ENCODE measurements around the gene LIN7A.

Gene LIN7A

GRCh38 chr12:80877721-80878265 lies 59.9 kb downstream of the LIN7A start:
- Histone ChIP-seq H3K4me3 (ENCODE audit: low read length) (no peak overlapping the region), H3K36me3 (ENCODE audit: insufficient read depth, low read depth, low read length) (no peaks in the 10 kb centered on the region), H3K4me1 (ENCODE audit: insufficient read depth, low read length) (no peaks in the 10 kb centered on the region), H3K27ac (ENCODE audit: low read length) (no peak overlapping the region), H3K9me3 (ENCODE audit: insufficient read depth, low read depth, low read length) (no peaks in the 10 kb centered on the region), H3K27me3 (ENCODE audit: insufficient read depth, low read length) (no peaks in the 10 kb centered on the region), H3K9ac (ENCODE audit: low read depth, low read length) (no peak overlapping the region)

DNA sequence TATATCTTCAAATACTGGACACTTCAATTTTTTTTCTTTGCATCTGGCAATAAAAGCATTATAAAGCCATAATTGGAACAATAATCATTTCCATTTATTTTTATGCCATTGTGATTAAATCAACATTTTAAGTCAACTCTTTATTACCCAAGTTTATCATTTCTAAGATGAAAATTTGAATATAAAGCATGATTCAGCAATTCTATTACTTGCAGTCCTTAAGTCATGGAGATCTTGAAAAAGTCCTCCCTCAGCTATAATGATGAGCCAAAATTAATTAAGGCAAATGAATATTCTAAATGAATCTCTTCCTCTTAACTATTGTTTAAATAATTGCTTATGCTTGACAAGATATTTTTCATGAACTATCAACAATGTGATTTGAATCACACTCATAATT lies 65.7 kb downstream of the LIN7A start:
- H3K4me3 ChIP-seq (ENCODE audit: low read length) = no peak overlapping the region
- H3K9me3 ChIP-seq (ENCODE audit: insufficient read depth, low read depth, low read length) = no peaks in the 10 kb centered on the region
- H3K9ac ChIP-seq (ENCODE audit: low read depth, low read length) = no peak overlapping the region
- no peaks in the 10 kb centered on the region for H3K36me3 ChIP-seq (ENCODE audit: insufficient read depth, low read depth, low read length)
- H3K27ac ChIP-seq (ENCODE audit: low read length) = no peak overlapping the region
- H3K27me3 ChIP-seq (ENCODE audit: insufficient read depth, low read length) = no peaks in the 10 kb centered on the region
- no peaks in the 10 kb centered on the region for H3K4me1 ChIP-seq (ENCODE audit: insufficient read depth, low read length)

- Histone ChIP-seq H3K4me3 (ENCODE audit: low read length) (no peak overlapping the region), H3K9ac (ENCODE audit: low read depth, low read length) (no peak overlapping the region), H3K36me3 (ENCODE audit: insufficient read depth, low read depth, low read length) (no peaks in the 10 kb centered on the region), H3K4me1 (ENCODE audit: insufficient read depth, low read length) (no peaks in the 10 kb centered on the region), H3K27ac (ENCODE audit: low read length) (no peak overlapping the region), H3K9me3 (ENCODE audit: insufficient read depth, low read depth, low read length) (no peaks in the 10 kb centered on the region), H3K27me3 (ENCODE audit: insufficient read depth, low read length) (no peaks in the 10 kb centered on the region)
These were observed 68.5 kb downstream of the LIN7A start for GRCh38 chr12:80869264-80869663.

DNA sequence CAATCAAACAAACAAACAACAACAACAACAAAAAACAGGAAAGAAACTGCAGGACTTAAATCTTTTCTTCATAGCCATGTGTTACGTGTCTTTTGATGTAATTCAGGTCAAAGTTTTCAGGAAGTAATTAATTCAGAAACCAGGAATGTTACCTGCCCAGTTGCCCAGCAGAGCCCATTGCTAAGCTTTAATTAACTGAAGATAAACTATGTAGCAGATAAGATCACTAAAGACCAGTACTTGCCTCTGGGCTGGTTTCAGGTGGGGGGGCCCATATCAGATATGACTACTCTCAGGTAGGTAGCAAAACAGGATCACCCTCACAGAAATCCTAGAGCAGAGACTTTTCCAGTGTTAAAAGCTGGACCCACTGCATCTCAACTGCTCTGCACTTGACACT lies 69.2 kb downstream of the LIN7A start:
- Histone ChIP-seq H3K36me3 (ENCODE audit: insufficient read depth, low read depth, low read length) (no peaks in the 10 kb centered on the region), H3K9ac (ENCODE audit: low read depth, low read length) (no peak overlapping the region), H3K27me3 (ENCODE audit: insufficient read depth, low read length) (no peaks in the 10 kb centered on the region), H3K9me3 (ENCODE audit: insufficient read depth, low read depth, low read length) (no peaks in the 10 kb centered on the region), H3K4me1 (ENCODE audit: insufficient read depth, low read length) (no peaks in the 10 kb centered on the region), H3K4me3 (ENCODE audit: low read length) (no peak overlapping the region), H3K27ac (ENCODE audit: low read length) (no peak overlapping the region)

GRCh38 chr12:80867941-80868340 lies 69.8 kb downstream of the LIN7A start:
- Histone ChIP-seq H3K4me3 (ENCODE audit: low read length) (no peak overlapping the region), H3K9me3 (ENCODE audit: insufficient read depth, low read depth, low read length) (no peaks in the 10 kb centered on the region), H3K36me3 (ENCODE audit: insufficient read depth, low read depth, low read length) (no peaks in the 10 kb centered on the region), H3K4me1 (ENCODE audit: insufficient read depth, low read length) (no peaks in the 10 kb centered on the region), H3K27ac (ENCODE audit: low read length) (no peak overlapping the region), H3K9ac (ENCODE audit: low read depth, low read length) (no peak overlapping the region), H3K27me3 (ENCODE audit: insufficient read depth, low read length) (no peaks in the 10 kb centered on the region)

DNA sequence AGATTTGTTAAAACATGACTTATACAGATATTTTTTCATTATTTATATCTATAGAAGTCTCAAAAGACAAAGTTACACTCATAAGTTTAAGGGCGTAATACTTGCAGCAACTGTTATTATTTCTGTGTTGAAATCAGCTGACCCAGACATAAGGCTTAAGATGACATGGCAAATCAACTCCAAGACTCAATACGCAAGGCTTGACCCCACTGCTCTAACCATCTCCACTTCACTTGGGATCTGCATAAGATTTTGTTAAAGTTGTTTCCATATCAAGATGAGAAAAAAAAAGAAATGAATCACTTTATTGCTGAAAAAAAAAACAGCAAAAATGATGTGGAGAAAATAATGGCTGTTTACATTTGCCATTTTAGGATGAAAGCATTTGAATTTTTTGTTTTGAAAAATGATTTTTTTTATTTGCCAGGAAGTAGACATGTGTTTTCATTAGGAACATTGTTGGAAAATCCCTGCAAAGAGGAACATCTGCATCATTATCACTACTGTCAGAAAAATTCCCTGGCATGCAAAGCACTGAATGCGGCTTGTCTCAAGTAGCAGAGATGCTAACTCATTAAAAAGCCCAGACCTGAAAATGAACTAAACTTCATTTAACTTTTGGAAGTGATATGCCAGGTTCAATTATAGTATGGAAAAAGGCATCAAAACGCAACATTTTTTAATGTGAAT lies 73.5 kb downstream of the LIN7A start:
- H3K4me3 ChIP-seq (ENCODE audit: low read length) = no peak overlapping the region
- H3K27me3 ChIP-seq (ENCODE audit: insufficient read depth, low read length) = no peaks in the 10 kb centered on the region
- H3K9me3 ChIP-seq (ENCODE audit: insufficient read depth, low read depth, low read length) = no peaks in the 10 kb centered on the region
- H3K36me3 ChIP-seq (ENCODE audit: insufficient read depth, low read depth, low read length) = no peaks in the 10 kb centered on the region
- H3K27ac ChIP-seq (ENCODE audit: low read length) = no peak overlapping the region
- no peaks in the 10 kb centered on the region for H3K4me1 ChIP-seq (ENCODE audit: insufficient read depth, low read length)
- no peak overlapping the region for H3K9ac ChIP-seq (ENCODE audit: low read depth, low read length)

DNA sequence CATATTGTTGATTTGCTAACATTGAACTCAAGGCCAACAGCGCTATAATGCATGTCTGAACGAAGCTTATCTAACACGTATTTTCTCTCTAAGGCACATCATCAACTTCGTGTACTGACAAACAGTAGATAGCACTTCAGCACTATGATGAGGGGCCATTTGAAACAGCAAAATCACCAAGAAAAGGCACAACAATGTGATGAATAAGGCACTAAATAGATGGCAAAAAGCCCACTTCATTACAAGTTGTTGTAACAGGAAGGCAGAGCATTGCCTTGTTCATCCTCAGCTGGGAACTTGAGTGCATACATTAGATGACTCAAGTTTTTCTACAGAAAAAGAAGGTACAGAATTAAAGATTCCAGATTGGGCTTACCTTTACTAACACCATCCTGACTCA lies 75.2 kb downstream of the LIN7A start:
- Histone ChIP-seq H3K27ac (ENCODE audit: low read length) (no peak overlapping the region), H3K9me3 (ENCODE audit: insufficient read depth, low read depth, low read length) (no peaks in the 10 kb centered on the region), H3K36me3 (ENCODE audit: insufficient read depth, low read depth, low read length) (no peaks in the 10 kb centered on the region)

GRCh38 chr12:80861641-80862378 lies 75.9 kb downstream of the LIN7A start:
- H3K27me3 ChIP-seq (ENCODE audit: insufficient read depth, low read length) = no peaks in the 10 kb centered on the region
- H3K4me1 ChIP-seq (ENCODE audit: insufficient read depth, low read length) = no peaks in the 10 kb centered on the region
- H3K9ac ChIP-seq (ENCODE audit: low read depth, low read length) = no peak overlapping the region
- no peaks in the 10 kb centered on the region for H3K36me3 ChIP-seq (ENCODE audit: insufficient read depth, low read depth, low read length)
- no peaks in the 10 kb centered on the region for H3K9me3 ChIP-seq (ENCODE audit: insufficient read depth, low read depth, low read length)
- no peak overlapping the region for H3K27ac ChIP-seq (ENCODE audit: low read length)
- no peak overlapping the region for H3K4me3 ChIP-seq (ENCODE audit: low read length)

More for the DNA sequence above, 75.2 kb downstream of the LIN7A start:
- Histone ChIP-seq H3K9ac (ENCODE audit: low read depth, low read length) (no peak overlapping the region), H3K4me1 (ENCODE audit: insufficient read depth, low read length) (no peaks in the 10 kb centered on the region), H3K4me3 (ENCODE audit: low read length) (no peak overlapping the region), H3K27me3 (ENCODE audit: insufficient read depth, low read length) (no peaks in the 10 kb centered on the region)

DNA sequence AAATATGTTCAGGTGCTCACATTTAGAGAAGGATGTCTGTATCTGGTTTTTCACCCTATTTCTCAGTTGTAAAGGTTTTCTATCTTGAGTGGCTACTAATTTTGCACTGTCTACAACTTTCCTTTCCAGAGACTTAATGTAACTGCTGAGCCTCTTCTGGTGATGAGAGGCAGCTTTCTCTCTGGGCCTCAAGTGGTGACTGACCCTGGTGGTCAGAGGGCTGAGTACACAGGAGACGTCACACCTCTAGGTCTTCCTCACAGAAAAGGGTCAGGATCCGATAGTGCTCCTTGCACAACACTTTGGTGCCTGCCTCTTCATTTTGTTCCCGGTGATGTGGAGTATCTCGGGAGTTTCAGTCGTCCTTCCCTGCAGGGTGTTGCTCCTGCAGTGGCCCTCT lies 76.8 kb downstream of the LIN7A start:
- Histone ChIP-seq H3K9ac (ENCODE audit: low read depth, low read length) (no peak overlapping the region), H3K4me3 (ENCODE audit: low read length) (no peak overlapping the region), H3K27me3 (ENCODE audit: insufficient read depth, low read length) (no peaks in the 10 kb centered on the region), H3K36me3 (ENCODE audit: insufficient read depth, low read depth, low read length) (no peaks in the 10 kb centered on the region), H3K4me1 (ENCODE audit: insufficient read depth, low read length) (no peaks in the 10 kb centered on the region), H3K27ac (ENCODE audit: low read length) (no peak overlapping the region), H3K9me3 (ENCODE audit: insufficient read depth, low read depth, low read length) (no peaks in the 10 kb centered on the region)

GRCh38 chr12:80860206-80860605 lies 77.5 kb downstream of the LIN7A start:
- Histone ChIP-seq H3K27ac (ENCODE audit: low read length) (no peak overlapping the region), H3K36me3 (ENCODE audit: insufficient read depth, low read depth, low read length) (no peaks in the 10 kb centered on the region), H3K9ac (ENCODE audit: low read depth, low read length) (no peak overlapping the region), H3K4me1 (ENCODE audit: insufficient read depth, low read length) (no peaks in the 10 kb centered on the region), H3K27me3 (ENCODE audit: insufficient read depth, low read length) (no peaks in the 10 kb centered on the region), H3K9me3 (ENCODE audit: insufficient read depth, low read depth, low read length) (no peaks in the 10 kb centered on the region), H3K4me3 (ENCODE audit: low read length) (no peak overlapping the region)

DNA sequence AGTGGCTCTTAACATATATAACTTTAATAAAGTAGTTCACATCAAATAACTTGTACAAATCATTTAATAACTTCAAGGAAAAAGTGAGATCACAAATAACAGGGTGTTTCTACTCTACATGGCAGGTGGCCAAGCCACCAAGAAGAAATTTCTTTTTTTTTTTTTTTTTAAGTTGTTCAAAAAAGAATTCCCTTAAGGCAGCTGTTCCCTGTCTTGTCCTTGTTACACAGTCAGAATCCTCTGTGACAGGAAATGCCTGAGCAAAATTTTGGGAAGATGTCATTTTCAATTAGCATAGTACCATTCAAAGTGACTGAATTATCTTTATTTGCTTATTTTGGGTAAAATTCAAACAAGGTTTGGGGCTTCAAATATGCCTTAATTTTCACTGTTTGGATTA lies 79.4 kb downstream of the LIN7A start:
- Histone ChIP-seq H3K4me3 (ENCODE audit: low read length) (no peak overlapping the region), H3K9ac (ENCODE audit: low read depth, low read length) (no peak overlapping the region), H3K4me1 (ENCODE audit: insufficient read depth, low read length) (no peaks in the 10 kb centered on the region), H3K36me3 (ENCODE audit: insufficient read depth, low read depth, low read length) (no peaks in the 10 kb centered on the region), H3K27ac (ENCODE audit: low read length) (no peak overlapping the region), H3K9me3 (ENCODE audit: insufficient read depth, low read depth, low read length) (no peaks in the 10 kb centered on the region), H3K27me3 (ENCODE audit: insufficient read depth, low read length) (no peaks in the 10 kb centered on the region)

DNA sequence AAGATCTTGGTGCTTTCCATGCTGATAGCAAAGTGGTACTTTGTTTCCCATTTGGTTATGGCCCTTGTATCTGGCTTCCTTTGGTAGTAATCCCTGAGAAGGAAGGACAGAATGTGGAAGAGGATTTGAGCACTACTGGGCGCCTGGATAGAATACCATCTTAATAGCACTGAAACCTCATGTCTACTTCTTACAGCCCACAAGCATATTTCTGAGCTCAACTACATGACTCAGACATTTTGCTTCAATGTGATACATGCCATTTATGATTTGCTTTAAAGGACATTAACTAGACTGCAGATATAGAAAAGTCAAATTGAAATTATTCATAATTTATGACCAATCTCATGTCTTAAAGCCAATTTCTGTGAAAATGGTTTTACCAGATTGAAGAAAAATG lies 80.4 kb downstream of the LIN7A start:
- no peaks in the 10 kb centered on the region for H3K27me3 ChIP-seq (ENCODE audit: insufficient read depth, low read length)
- H3K9me3 ChIP-seq (ENCODE audit: insufficient read depth, low read depth, low read length) = no peaks in the 10 kb centered on the region
- no peak overlapping the region for H3K27ac ChIP-seq (ENCODE audit: low read length)
- no peak overlapping the region for H3K4me3 ChIP-seq (ENCODE audit: low read length)
- H3K36me3 ChIP-seq (ENCODE audit: insufficient read depth, low read depth, low read length) = no peaks in the 10 kb centered on the region
- H3K9ac ChIP-seq (ENCODE audit: low read depth, low read length) = no peak overlapping the region
- H3K4me1 ChIP-seq (ENCODE audit: insufficient read depth, low read length) = no peaks in the 10 kb centered on the region
